Kidney glomerular epithelial cell (primary cell): Measurements from ENCODE around the gene VPS26C.

Experiments used
- DNase-seq: peaks from one replicate; lab custom pipeline; 2025; lab: John Stamatoyannopoulos, UW

The VPS26C gene

GRCh38 chr21:37264808-37265207, 2.3 kb downstream of the VPS26C start:
- DNase-seq, result no peak

GRCh38 chr21:37263827-37264600, 3.1 kb downstream of the VPS26C start:
- no peak for DNase-seq

GRCh38 chr21:37259426-37259825, 7.7 kb downstream of the VPS26C start:
- no peak for DNase-seq

GRCh38 chr21:37257967-37258877, 8.9 kb downstream of the VPS26C start:
- peak; percentile 44 for DNase-seq

GRCh38 chr21:37257511-37257966, 9.6 kb downstream of the VPS26C start:
- peak; percentile 23 for DNase-seq

- no peak for DNase-seq
These were observed 13.1 kb downstream of the VPS26C start for GRCh38 chr21:37253991-37254390.

GRCh38 chr21:37251294-37251634, 15.9 kb downstream of the VPS26C start:
- no peak for DNase-seq

- no peak for DNase-seq
These were observed 17.8 kb downstream of the VPS26C start for GRCh38 chr21:37249112-37249904.

GRCh38 chr21:37248298-37248697, 18.8 kb downstream of the VPS26C start:
- DNase-seq, result no peak

- DNase-seq, result no peak
These were observed 22.0 kb downstream of the VPS26C start for GRCh38 chr21:37245151-37245550.

- no peak for DNase-seq
These were observed 22.5 kb downstream of the VPS26C start for GRCh38 chr21:37244501-37245095.

GRCh38 chr21:37243961-37244360, 23.2 kb downstream of the VPS26C start:
- DNase-seq, result no peak

GRCh38 chr21:37241426-37241825, 25.7 kb downstream of the VPS26C start:
- no peak for DNase-seq

GRCh38 chr21:37240978-37241377, 26.2 kb downstream of the VPS26C start:
- DNase-seq, result no peak

GRCh38 chr21:37237764-37238163, 29.4 kb downstream of the VPS26C start:
- DNase-seq, result no peak

GRCh38 chr21:37237346-37237745, 29.8 kb downstream of the VPS26C start:
- DNase-seq, result no peak

- DNase-seq, result no peak
These were observed 33.5 kb downstream of the VPS26C start for GRCh38 chr21:37233551-37234146.

- no peak for DNase-seq
These were observed 34.7 kb downstream of the VPS26C start for GRCh38 chr21:37232274-37233018.

- no peak for DNase-seq
These were observed 35.5 kb downstream of the VPS26C start for GRCh38 chr21:37231671-37232070.

- DNase-seq, result no peak
These were observed 35.9 kb downstream of the VPS26C start for GRCh38 chr21:37231249-37231645.
